ENCODE results near the gene TSPAN12.

DNA sequence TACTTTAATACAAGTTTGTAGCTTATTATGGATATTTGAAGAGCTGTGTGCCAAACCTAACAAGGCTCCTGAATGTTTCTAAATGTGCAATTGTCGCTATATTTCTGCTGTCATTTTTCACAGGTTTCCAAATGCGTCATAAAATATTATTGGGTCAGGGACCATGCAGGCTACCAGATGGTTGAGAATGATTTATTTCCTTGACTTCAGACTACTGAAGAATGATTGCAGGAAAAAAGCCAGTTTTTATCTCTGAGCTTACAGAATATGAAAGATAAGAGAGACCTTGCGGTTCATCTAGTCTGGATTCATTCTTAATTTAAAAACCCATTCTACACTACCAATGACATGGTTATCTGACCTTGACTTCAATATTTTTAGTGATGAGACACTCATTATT lies 55.2 kb downstream of the TSPAN12 start:
- TF ChIP-seq, protein P1, sequence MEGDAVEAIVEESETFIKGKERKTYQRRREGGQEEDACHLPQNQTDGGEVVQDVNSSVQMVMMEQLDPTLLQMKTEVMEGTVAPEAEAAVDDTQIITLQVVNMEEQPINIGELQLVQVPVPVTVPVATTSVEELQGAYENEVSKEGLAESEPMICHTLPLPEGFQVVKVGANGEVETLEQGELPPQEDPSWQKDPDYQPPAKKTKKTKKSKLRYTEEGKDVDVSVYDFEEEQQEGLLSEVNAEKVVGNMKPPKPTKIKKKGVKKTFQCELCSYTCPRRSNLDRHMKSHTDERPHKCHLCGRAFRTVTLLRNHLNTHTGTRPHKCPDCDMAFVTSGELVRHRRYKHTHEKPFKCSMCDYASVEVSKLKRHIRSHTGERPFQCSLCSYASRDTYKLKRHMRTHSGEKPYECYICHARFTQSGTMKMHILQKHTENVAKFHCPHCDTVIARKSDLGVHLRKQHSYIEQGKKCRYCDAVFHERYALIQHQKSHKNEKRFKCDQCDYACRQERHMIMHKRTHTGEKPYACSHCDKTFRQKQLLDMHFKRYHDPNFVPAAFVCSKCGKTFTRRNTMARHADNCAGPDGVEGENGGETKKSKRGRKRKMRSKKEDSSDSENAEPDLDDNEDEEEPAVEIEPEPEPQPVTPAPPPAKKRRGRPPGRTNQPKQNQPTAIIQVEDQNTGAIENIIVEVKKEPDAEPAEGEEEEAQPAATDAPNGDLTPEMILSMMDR (IDR thresholded peaks at IDR 0.05; ENCODE audit: poor library complexity, severe bottlenecking), result no peak
- no peak for TF ChIP-seq EZH2 (IDR thresholded peaks at IDR 0.05; ENCODE audit: borderline replicate concordance, insufficient read depth, low read length, poor library complexity, severe bottlenecking)
- TF ChIP-seq EP300 (conservative IDR thresholded peaks at IDR 0.05; ENCODE audit: poor library complexity, severe bottlenecking), result no peak
- TF ChIP-seq, protein P2, sequence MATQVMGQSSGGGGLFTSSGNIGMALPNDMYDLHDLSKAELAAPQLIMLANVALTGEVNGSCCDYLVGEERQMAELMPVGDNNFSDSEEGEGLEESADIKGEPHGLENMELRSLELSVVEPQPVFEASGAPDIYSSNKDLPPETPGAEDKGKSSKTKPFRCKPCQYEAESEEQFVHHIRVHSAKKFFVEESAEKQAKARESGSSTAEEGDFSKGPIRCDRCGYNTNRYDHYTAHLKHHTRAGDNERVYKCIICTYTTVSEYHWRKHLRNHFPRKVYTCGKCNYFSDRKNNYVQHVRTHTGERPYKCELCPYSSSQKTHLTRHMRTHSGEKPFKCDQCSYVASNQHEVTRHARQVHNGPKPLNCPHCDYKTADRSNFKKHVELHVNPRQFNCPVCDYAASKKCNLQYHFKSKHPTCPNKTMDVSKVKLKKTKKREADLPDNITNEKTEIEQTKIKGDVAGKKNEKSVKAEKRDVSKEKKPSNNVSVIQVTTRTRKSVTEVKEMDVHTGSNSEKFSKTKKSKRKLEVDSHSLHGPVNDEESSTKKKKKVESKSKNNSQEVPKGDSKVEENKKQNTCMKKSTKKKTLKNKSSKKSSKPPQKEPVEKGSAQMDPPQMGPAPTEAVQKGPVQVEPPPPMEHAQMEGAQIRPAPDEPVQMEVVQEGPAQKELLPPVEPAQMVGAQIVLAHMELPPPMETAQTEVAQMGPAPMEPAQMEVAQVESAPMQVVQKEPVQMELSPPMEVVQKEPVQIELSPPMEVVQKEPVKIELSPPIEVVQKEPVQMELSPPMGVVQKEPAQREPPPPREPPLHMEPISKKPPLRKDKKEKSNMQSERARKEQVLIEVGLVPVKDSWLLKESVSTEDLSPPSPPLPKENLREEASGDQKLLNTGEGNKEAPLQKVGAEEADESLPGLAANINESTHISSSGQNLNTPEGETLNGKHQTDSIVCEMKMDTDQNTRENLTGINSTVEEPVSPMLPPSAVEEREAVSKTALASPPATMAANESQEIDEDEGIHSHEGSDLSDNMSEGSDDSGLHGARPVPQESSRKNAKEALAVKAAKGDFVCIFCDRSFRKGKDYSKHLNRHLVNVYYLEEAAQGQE (IDR thresholded peaks at IDR 0.05; ENCODE audit: borderline replicate concordance), result no peak
- no peak for TF ChIP-seq MXI1 (conservative IDR thresholded peaks at IDR 0.05; ENCODE audit: poor library complexity, severe bottlenecking)
